ENCODE data around the gene PRDM10.
A peak's percentile ranks its signal among the peaks of the same experiment; 100 is the strongest.
"Not testable (repeated sequence)": the region's sequence is repeated elsewhere in the genome, so short reads cannot be mapped to it uniquely, and the experiment has no call there.

The PRDM10 gene

GRCh38 chr11:130015846-130016245, 13.2 kb upstream of the PRDM10 start:
- DNase-seq (ENCODE audit: low read depth in 2 of 2), result not testable (repeated sequence)

GRCh38 chr11:130008326-130008725, 5.7 kb upstream of the PRDM10 start:
- no peak for DNase-seq (ENCODE audit: low read depth in 2 of 2)

GRCh38 chr11:130006929-130007328, 4.3 kb upstream of the PRDM10 start:
- DNase-seq (ENCODE audit: low read depth in 2 of 2), result no peak

GRCh38 chr11:130003717-130004001, 1.0 kb upstream of the PRDM10 start:
- no peak for DNase-seq (ENCODE audit: low read depth in 2 of 2)

GRCh38 chr11:130002846-130003716, 446 bp upstream of the PRDM10 start:
- peak; percentile 78 for DNase-seq (ENCODE audit: low read depth in 2 of 2)

- peak; percentile 4 to 15 for DNase-seq (ENCODE audit: low read depth in 2 of 2)
Observed at GRCh38 chr11:130001461-130002351, 929 bp downstream of the PRDM10 start.

- no peak for DNase-seq (ENCODE audit: low read depth in 2 of 2)
Observed at GRCh38 chr11:130000552-130001176, 2.0 kb downstream of the PRDM10 start.

- no peak for DNase-seq (ENCODE audit: low read depth in 2 of 2)
Observed at GRCh38 chr11:129999407-129999806, 3.2 kb downstream of the PRDM10 start.

GRCh38 chr11:129998905-129999304, 3.7 kb downstream of the PRDM10 start:
- DNase-seq (ENCODE audit: low read depth in 2 of 2), result no peak

- DNase-seq (ENCODE audit: low read depth in 2 of 2), result no peak
Observed at GRCh38 chr11:129998107-129998506, 4.5 kb downstream of the PRDM10 start.

GRCh38 chr11:129997513-129997912, 5.1 kb downstream of the PRDM10 start:
- no peak for DNase-seq (ENCODE audit: low read depth in 2 of 2)

- DNase-seq (ENCODE audit: low read depth in 2 of 2), result no peak
Observed at GRCh38 chr11:129996113-129996870, 6.3 kb downstream of the PRDM10 start.

GRCh38 chr11:129995163-129995562, 7.5 kb downstream of the PRDM10 start:
- DNase-seq (ENCODE audit: low read depth in 2 of 2), result no peak

- peak in 1 of 2 experiments; percentile 4 for DNase-seq (ENCODE audit: low read depth in 2 of 2)
Observed at GRCh38 chr11:129992161-129992944, 10.3 kb downstream of the PRDM10 start.

- no peak for DNase-seq (ENCODE audit: low read depth in 2 of 2)
Observed at GRCh38 chr11:129989149-129989813, 13.4 kb downstream of the PRDM10 start.

GRCh38 chr11:129987950-129988349, 14.7 kb downstream of the PRDM10 start:
- no peak for DNase-seq (ENCODE audit: low read depth in 2 of 2)

- DNase-seq (ENCODE audit: low read depth in 2 of 2), result no peak
Observed at GRCh38 chr11:129985823-129986222, 16.8 kb downstream of the PRDM10 start.

GRCh38 chr11:129980086-129980485, 22.5 kb downstream of the PRDM10 start:
- DNase-seq (ENCODE audit: low read depth in 2 of 2), result no peak

- no peak for DNase-seq (ENCODE audit: low read depth in 2 of 2)
Observed at GRCh38 chr11:129979046-129979605, 23.5 kb downstream of the PRDM10 start.

GRCh38 chr11:129978447-129978846, 24.2 kb downstream of the PRDM10 start:
- no peak for DNase-seq (ENCODE audit: low read depth in 2 of 2)

All from stimulated activated CD4-positive, alpha-beta T cell treated with anti-CD3 and anti-CD28 coated beads, Interleukin-12 subunit alpha, Interleukin-12 subunit beta, amount 100 ng/mL, for 24 hours (primary cell).